LNCAP (cell line): ENCODE results near the gene JHY.

Experiments used
- CTCF ChIP-seq: fragments of 450-650 bp; IDR thresholded peaks from 2 replicates; pipeline ENCODE4 v1.5.1; 2017; ENCODE audit warnings: mild to moderate bottlenecking

The JHY gene

GRCh38 chr11:122862091-122862490, 20.5 kb upstream of the JHY start:
- TF ChIP-seq CTCF = no peak

- TF ChIP-seq CTCF = peak; percentile 85
These were observed 18.7 kb upstream of the JHY start for GRCh38 chr11:122863704-122864326.

GRCh38 chr11:122864386-122865115, 18.0 kb upstream of the JHY start:
- no peak for TF ChIP-seq CTCF

GRCh38 chr11:122869622-122870021, 12.9 kb upstream of the JHY start:
- no peak for TF ChIP-seq CTCF

GRCh38 chr11:122871302-122871701, 11.3 kb upstream of the JHY start:
- no peak for TF ChIP-seq CTCF

GRCh38 chr11:122872046-122872445, 10.5 kb upstream of the JHY start:
- no peak for TF ChIP-seq CTCF

GRCh38 chr11:122874991-122875390, 7.6 kb upstream of the JHY start:
- TF ChIP-seq CTCF = no peak
